ENCODE data around the gene FERMT1.

Gene FERMT1

GRCh38 chr20:6130045-6130444 lies 7.2 kb upstream of the FERMT1 start:
- DNase-seq (ENCODE audit: low read depth) = no peak
- no peak for TF ChIP-seq CTCF (conservative IDR thresholded peaks at IDR 0.05; ENCODE audit: low read length)
- H3K4me3 ChIP-seq (ENCODE audit: low read length) = no peak overlapping the region

GRCh38 chr20:6127825-6128224 lies 5.0 kb upstream of the FERMT1 start:
- DNase-seq (ENCODE audit: low read depth) = no peak
- no peak overlapping the region for H3K4me3 ChIP-seq (ENCODE audit: low read length)
- TF ChIP-seq CTCF (conservative IDR thresholded peaks at IDR 0.05; ENCODE audit: low read length) = no peak

GRCh38 chr20:6126846-6127245 lies 4.0 kb upstream of the FERMT1 start:
- no peak overlapping the region for H3K4me3 ChIP-seq (ENCODE audit: low read length)
- TF ChIP-seq CTCF (conservative IDR thresholded peaks at IDR 0.05; ENCODE audit: low read length) = no peak
- DNase-seq (ENCODE audit: low read depth) = no peak

GRCh38 chr20:6123649-6124014 lies 802 bp upstream of the FERMT1 start:
- no peak overlapping the region for H3K4me3 ChIP-seq (ENCODE audit: low read length)
- no peak for DNase-seq (ENCODE audit: low read depth)

GRCh38 chr20:6122111-6122872 lies 538 bp downstream of the FERMT1 start:
- no peak for TF ChIP-seq CTCF (conservative IDR thresholded peaks at IDR 0.05; ENCODE audit: low read length)
- DNase-seq (ENCODE audit: low read depth) = peak; percentile 43
- peak overlapping the region; percentile 64 for H3K4me3 ChIP-seq (ENCODE audit: low read length)

More at GRCh38 chr20:6123649-6124014, 802 bp upstream of the FERMT1 start:
- TF ChIP-seq CTCF (conservative IDR thresholded peaks at IDR 0.05; ENCODE audit: low read length) = no peak

- no peak overlapping the region for H3K4me3 ChIP-seq (ENCODE audit: low read length)
Measured at GRCh38 chr20:6121504-6121903, 1.3 kb downstream of the FERMT1 start.

More at GRCh38 chr20:6121504-6121903, 1.3 kb downstream of the FERMT1 start:
- no peak for DNase-seq (ENCODE audit: low read depth)
- TF ChIP-seq CTCF (conservative IDR thresholded peaks at IDR 0.05; ENCODE audit: low read length) = no peak
